ENCODE data around the gene ACTMAP. TPM values are rescaled to one million over a fixed set of nuclear protein-coding genes. Genes with fewer than 3 reads are reported as not detected.

Gene ACTMAP
- total and polyA plus RNA-seq, 2 of the 13 experiments (the other 11 are each of a cell fraction or from before 2014, with no cell fraction given), result 2.2 to 7.9 TPM

DNA sequence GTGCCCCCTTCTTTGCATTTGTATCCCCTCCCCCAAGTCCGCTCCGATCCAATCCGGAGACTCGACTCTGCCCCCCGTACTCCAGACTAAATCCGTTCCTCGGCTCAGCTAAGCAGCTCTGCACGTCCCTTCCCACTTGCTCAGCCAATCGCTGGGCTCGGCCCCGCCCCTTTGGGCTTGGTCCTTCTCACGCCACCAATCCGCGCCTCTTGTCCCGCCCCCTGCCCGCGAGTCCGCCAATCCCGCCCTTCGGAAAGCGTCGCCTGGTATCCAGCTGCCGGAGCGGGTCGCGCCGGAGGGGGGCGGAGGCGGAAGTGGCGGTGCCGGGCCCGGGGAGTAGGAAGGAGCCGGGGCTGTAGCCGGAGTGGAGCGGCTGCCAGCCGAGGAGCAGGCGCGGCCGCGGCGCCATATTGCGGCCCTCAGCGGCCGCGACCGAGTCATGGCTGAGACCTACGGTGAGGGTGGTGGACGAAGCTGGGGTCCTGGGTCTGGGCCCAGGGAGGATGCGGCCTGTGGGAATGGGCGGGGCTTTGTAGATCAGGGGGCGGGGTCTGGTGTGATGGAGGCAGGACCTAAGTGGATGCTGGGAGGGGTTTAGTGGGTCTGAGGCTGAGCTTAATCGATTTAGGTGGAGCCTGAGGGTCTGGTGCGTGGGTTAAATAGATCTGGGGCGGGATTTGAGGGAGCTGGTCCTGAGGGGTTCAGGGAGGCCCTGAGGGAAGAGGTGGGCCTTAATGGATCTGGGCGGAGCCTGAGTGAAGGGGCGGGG lies 27.8 kb upstream of the ACTMAP start, which contains the start of gene RAB4B (continued):
- TF ChIP-seq ZNF556 (CRISPR knock-in tag; IDR thresholded peaks at IDR 0.05; ENCODE audit: borderline replicate concordance) (no peak), RXRA (CRISPR knock-in tag; IDR thresholded peaks at IDR 0.05) (0 out of 2 replicates have a peak, but pooled peaks have one; percentile 22), ARID2 (CRISPR knock-in tag; IDR thresholded peaks at IDR 0.05; ENCODE audit: borderline replicate concordance) (no peak), SCMH1 (CRISPR knock-in tag; IDR thresholded peaks at IDR 0.05; ENCODE audit: borderline replicate concordance) (no peak), SNRNP70 (IDR thresholded peaks at IDR 0.05; ENCODE audit: low read depth, low read length) (no peak), CC2D1A (CRISPR knock-in tag; IDR thresholded peaks at IDR 0.05) (no peak), FOXK2 (IDR thresholded peaks at IDR 0.05) (no peak), U2AF1 (optimal IDR thresholded peaks at IDR 0.05; ENCODE audit: low read depth, low read length) (no peak), ZNF331 (CRISPR knock-in tag; IDR thresholded peaks at IDR 0.05) (no peak), ZNF678 (CRISPR knock-in tag; IDR thresholded peaks at IDR 0.05) (no peak), ZNF33B (CRISPR knock-in tag; IDR thresholded peaks at IDR 0.05) (no peak), PAX8 (CRISPR knock-in tag; IDR thresholded peaks at IDR 0.05; ENCODE audit: borderline replicate concordance) (no peak), MXD1 (CRISPR knock-in tag; IDR thresholded peaks at IDR 0.05) (no peak), MED1 (CRISPR knock-in tag; IDR thresholded peaks at IDR 0.05) (no peak), MXD4 (CRISPR knock-in tag; IDR thresholded peaks at IDR 0.05) (0 out of 2 replicates have a peak, but pooled peaks have one; percentile 6), ZNF558 (CRISPR knock-in tag; IDR thresholded peaks at IDR 0.05; ENCODE audit: borderline replicate concordance) (no peak), ZFP1 (CRISPR knock-in tag; IDR thresholded peaks at IDR 0.05) (no peak), IKZF4 (CRISPR knock-in tag; IDR thresholded peaks at IDR 0.05; ENCODE audit: borderline replicate concordance, low read depth, not compliant biosample characterization) (no peak), CHCHD3 (CRISPR knock-in tag; IDR thresholded peaks at IDR 0.05) (no peak), ZIK1 (CRISPR knock-in tag; IDR thresholded peaks at IDR 0.05; ENCODE audit: borderline replicate concordance, low read depth) (no peak), ARID4A (CRISPR knock-in tag; IDR thresholded peaks at IDR 0.05; ENCODE audit: borderline replicate concordance) (peak; percentile 94; the same call in 1 of the 2 replicates), ZNF550 (CRISPR knock-in tag; IDR thresholded peaks at IDR 0.05; ENCODE audit: borderline replicate concordance) (no peak)
- TF ChIP-seq, protein P1, sequence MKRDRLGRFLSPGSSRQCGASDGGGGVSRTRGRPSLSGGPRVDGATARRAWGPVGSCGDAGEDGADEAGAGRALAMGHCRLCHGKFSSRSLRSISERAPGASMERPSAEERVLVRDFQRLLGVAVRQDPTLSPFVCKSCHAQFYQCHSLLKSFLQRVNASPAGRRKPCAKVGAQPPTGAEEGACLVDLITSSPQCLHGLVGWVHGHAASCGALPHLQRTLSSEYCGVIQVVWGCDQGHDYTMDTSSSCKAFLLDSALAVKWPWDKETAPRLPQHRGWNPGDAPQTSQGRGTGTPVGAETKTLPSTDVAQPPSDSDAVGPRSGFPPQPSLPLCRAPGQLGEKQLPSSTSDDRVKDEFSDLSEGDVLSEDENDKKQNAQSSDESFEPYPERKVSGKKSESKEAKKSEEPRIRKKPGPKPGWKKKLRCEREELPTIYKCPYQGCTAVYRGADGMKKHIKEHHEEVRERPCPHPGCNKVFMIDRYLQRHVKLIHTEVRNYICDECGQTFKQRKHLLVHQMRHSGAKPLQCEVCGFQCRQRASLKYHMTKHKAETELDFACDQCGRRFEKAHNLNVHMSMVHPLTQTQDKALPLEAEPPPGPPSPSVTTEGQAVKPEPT (CRISPR knock-in tag; IDR thresholded peaks at IDR 0.05; ENCODE audit: low read depth), result no peak
